ACHN (cell line): ENCODE results near the gene ARHGAP44.

Source experiments
- DNase-seq: peaks from one replicate; pipeline ENCODE4 v3.0.0-alpha.2; 2015
- in situ Hi-C: cut with HindIII; loops from 2 replicates; pipeline ENCODE4 v1.10.0; 2017; ENCODE audit warnings: low sequenced_read_pairs, low pct_ligation_motif_present, low pct_unique_long_range_greater_than_20kb

Gene ARHGAP44

DNA sequence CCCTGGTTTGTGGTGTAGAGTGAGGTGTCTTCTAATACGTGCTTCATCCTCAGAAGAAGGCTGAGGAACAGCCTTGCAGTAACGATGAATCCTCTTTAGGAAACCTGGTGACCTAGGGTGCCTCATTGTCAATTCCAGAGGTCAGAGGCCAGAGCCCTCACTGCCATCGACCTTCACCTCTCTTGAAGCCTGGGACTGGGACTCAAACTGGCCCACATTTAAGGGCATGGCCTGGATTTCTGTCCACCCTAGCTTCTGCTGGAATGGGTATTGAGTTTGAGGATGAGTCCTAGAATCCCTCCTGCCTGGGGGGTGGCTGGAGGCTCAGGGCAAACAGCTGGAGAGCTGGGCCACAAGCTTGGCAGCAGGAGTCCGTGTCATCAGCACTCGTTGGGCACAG lies 189.9 kb downstream of the ARHGAP44 start:
- DNase-seq: no peak
- in situ Hi-C loops: no loop called here

DNA sequence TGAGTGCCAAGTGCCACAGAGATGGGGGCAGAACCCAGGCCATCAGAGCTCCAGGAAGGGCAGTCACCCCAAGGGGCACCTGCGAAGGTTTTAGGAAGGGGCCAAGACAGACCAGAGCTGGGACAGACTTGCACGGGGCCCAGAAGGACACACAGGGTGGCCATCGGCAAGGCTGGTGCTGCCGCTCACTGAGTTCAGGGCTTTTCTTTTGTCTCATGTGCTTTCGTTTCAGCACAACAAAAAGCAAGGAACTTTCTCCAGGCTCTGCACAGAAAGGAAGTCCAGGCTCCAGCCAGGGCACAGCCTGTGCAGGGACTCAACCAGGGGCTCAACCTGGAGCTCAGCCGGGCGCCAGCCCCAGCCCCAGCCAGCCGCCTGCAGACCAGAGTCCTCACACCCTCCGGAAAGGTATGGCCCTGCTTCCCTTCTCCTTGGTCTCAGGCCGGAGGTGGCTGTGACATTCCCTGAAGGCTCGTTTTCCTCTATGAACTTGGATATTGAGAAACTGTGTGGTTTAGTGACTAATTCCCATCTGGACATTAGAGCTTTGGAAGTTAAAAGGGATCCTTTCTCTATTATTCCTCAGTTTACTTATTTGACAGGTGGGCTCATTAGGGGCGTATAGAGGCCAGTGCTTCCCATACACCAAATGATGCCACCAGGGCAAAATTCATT lies 190.7 kb downstream of the ARHGAP44 start:
- in situ Hi-C loops: no loop called here
- no peak for DNase-seq

DNA sequence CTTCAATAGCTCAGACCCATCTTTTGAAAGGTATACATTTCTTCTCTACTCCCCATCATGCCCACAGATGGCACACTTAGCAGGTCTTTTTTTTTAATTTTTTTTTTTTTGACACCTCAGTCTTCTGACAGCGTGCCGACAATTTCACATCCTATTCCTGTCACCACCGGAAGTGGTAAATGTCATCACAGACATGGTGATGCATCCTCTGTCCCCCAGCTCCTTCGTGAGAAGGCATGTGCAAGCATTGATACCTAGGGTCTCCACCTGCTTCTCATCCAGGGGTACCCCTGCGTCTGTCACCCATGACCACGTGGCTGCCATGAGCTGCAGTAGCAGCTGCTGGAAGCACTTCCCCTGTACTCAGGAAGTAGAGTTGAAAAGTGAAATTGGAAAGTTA lies 192.9 kb downstream of the ARHGAP44 start:
- in situ Hi-C loops: no loop called here
- no peak for DNase-seq

DNA sequence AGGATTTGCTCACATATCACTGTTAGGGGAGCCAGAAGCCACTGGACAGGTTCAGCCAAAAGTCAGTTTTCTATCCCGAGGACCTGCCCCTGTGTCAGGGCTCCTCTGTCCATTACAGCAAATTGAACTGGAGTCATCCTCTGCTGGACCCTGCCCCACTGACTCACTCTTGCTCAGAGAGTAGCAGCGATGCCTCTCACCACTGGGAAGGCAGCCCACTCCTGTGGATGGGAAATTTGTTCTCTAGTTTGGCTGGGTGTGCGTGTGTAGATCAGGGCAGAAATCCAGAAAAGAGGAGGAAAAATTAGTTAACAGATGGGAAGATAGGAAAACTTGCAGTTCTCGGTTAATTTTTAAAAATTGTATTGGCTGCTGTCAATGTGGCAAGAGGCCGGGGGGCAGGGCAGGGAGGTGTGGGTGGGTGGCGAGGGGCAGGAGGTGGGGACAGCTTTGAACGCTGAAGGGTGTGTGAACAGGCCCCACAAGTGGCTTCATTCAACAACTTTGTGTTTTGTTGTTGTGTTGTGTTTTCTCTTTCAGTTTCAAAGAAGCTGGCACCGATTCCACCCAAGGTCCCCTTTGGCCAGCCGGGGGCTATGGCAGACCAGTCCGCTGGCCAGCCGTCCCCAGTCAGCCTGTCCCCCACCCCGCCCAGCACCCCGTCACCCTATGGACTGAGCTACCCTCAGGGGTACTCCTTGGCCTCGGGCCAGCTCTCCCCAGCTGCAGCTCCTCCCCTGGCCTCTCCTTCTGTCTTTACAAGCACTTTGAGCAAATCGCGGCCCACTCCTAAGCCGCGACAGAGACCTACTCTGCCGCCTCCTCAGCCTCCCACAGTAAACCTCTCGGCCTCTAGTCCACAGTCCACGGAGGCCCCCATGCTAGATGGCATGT lies 194.9 kb downstream of the ARHGAP44 start:
- in situ Hi-C loops: no loop called here
- DNase-seq: peak; percentile 20

DNA sequence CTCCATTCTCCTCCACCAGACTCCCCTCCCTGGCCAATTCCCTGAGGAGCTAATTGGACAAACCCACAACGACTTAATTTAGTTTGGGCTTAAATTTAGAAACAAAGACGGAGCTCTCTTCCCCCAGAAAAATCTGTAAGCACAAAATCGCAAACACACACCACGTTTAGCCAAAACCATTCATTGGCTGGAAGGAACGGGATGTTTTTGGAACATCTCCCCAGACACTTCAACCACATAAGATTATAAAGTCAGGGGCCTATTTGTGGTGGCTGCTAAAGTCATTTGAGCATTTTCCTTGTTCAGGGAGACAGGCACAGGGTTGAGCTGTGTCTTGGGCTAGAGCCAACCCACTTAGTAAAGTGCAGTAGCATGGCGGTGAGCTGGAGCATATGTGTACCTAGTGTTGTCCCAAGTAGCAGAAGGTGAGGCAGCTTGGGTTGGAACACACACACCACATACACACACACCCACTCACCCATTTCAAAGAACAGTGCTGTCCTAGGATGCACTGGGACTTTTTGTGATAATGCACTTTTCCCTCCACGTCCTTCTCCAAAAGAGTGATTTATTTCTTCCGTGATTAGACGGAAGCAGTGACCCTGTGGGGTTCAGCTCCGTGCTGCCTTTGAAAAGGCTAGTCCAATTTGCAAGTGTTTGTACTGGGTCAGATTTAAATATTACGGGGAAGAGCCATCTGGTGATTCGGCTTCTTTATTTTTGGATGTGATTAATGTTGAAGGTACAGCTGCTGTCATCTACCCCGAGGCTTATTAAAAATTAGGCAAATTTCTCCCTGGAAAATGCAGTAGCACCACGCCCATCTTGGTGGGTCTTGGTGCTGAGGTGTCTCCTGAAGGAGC lies 196.4 kb downstream of the ARHGAP44 start:
- in situ Hi-C loops: no loop called here
- DNase-seq: no peak

DNA sequence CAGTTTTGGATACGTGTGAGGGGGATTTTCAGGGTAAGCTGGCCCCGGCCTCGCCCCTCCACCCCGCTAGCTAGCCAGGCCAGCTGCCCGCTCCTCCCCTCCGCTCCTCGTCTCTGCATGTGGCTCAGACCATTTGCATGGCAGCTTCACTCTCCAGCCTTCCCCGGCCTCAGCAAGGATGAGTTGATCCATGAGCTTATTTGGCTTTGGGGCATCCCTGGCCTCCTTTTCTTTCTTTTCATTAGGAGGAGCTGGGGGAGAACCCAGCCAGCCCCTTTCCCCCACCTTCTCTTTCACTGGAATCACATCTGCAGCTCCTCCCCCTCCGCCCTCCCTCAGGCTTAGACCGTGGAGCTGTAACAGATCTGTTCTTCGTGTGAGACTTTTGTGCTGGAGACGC lies 197.8 kb downstream of the ARHGAP44 start:
- in situ Hi-C loops: no loop called here
- DNase-seq: no peak

DNA sequence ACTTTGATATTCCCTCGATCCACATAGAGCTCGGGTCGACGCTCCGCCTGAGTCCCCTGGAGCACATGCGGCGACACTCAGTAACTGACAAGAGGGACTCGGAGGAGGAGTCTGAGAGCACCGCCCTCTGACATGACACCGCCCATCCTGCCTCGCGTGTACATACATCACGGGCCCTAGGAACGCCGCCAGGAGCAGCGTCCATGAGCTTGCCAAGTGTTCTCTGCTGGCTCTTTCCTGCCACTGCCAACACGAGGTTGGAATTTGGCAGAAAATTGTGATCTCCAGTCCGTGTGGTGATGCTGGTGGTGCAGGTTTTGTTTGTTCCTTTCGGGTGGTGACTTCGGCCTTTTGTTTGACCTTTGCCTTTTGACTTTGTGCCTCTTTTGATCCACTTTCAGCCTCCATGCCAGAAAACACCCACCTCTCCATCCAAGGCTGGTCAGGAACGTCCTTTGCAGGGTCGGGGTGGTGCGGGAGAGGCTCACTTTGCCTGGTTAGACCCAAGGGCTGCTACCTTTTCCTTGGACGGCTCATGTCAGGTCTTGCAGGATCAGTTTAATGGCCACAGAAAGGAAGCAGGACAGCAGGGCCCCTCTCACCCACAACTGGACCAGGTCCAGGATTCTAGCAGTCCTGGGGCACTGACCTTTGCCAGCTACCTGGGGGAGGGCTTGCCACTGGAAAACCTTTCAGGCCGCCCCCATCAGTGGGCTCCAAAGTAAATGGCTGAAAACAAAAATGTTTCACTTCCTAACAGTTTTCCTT lies 200.9 kb downstream of the ARHGAP44 start:
- no peak for DNase-seq
- in situ Hi-C loops: no loop called here

DNA sequence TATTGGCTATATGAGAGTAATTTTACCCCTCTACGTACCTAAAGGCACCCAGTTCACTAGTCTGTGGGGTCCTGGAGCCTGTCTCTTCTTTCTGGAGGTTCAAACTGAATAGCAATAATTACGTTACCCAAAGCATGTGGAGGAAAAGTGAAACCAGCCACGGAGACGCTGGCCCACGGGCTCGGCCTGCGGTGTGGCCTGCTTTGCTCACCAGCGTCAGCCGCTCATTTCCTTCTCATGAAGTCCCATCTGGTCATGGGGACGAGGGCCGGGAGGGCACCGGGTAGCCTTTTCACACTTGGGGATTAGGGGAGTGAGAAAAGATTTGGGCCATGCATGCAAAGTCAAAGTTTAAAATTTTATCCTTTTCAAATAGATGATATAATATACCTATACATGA lies 201.6 kb downstream of the ARHGAP44 start:
- in situ Hi-C loops: no loop called here
- DNase-seq: no peak

DNA sequence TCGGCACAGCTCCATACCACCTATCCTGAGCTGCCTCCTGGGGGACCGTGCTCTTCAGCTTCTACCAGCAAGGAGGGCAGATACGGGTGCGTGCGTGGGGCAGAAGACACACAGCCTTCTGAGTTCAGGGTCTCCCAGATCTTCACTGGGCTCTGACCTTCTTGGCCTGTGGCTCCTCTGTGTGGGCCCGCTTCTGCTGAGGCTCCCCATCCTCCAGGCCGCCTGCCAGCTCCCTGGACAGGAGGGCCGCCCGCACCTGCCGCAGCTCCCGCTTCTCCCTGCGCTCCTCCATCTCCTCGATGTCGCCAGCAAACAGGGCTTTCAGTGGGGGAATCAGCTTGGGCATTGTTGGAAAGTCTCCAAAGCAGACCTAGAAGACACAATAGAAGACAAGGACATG lies 203.4 kb downstream of the ARHGAP44 start:
- DNase-seq: no peak
- in situ Hi-C loops: no loop called here

DNA sequence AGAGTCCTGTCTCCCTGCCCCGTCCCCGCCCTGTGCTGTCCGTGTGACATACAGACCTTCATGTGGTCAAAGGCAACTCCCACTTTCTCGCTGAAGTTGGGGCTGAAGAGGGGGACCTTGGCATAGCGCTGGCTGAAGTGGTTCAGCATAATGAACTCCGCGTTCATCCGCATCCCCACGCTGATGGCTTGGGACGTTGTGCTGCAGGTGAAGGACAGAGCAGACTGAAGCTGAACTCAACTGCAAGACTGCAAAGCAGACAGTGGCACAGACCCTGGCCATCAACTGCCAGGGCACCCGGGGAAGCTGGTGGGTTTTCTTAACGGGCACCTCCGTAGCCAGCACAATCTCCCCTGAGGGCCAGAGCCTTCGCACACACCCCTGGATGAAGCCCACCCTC lies 204.3 kb downstream of the ARHGAP44 start:
- in situ Hi-C loops: no loop called here
- no peak for DNase-seq

DNA sequence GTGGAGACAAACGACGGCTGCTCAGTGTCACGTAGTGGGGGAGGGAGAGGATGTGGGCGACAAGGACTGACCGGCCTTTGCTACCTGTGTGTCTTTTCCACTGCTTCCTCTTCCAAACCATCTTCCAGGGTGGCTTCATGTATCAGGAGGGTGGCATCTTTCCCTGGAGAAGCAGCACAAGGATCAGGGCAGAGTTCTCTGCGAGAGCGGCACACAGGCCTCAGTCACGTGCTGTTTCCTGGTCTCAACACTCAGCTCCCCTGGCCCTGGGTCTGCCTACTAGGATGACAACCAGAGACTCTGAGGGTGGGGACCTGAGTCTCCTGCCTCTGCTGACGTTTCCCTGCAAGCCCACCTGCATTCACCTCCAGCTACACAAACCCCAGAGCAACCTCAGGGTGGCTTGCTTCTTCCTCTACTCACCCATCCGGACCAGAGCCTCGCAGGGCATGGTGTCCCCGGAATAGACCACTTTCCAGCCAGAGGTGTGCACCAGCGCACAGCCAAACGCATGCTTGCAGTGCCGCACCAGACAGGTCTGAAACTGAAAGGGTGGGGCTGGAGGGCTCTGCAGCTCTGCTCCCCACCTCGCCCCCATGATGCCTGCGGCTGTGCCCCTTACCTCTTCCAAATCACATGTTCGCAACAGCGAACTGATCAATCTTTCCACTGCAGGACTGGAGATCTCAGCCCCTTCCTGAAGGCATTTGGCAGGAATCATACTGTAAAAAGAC lies 205.2 kb downstream of the ARHGAP44 start:
- in situ Hi-C loops: no loop called here
- no peak for DNase-seq

DNA sequence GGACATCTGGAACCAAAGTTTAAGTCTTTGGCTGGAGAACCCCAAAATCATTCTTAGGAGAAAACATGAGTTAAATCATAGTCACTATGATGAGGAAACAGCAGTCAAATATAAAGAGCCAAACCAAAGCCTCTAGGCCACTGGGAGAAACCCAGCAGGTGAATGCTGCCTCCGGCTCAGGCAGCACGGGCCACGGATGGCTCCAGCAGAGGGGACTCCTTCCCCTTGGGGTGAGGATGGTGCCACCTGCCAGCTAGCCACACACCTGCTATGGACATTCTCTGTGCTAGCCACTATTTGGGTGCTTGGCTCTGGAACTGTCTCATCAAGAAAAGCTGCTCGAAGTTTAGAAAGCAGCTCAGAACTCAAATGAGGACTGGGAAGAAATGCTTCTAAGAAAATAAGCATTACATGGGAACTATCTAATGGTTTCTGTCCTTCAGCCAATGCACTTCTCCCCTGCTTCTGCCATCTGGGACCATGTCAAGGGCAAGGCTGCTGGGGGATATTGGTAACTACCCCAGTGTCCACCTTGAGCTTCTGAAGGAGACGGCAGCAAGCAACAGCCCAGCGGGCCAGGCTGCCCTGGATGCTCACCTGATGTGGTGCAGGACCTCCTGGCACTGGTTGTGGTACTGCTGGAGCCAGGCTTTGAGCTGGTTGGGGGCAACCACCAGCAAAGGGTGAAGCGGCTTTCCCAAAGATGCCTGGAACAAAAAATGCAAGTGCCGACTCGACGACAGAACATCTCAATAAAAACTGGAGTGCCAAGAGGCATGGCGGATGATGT lies 206.0 kb downstream of the ARHGAP44 start:
- in situ Hi-C loops: no loop called here
- no peak for DNase-seq

DNA sequence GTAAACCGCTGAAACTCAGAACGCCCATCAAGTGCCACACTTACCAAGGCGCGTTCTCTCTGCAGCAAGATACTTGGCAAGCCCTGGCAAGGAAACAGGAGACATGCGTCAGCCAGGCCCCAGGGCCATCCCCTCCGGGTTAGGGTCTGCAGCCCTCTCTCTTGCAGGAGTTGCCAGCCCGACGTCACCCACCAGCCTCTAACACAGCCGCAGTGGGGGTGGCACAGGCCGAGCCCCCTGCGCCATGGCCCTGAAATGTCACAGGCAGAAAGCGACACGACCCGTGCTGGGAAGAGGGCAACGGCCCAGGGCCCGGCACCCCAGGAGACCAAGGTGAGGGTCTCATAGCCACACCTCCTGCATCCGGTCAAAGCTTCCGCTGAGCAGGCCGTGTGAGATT lies 206.6 kb downstream of the ARHGAP44 start:
- DNase-seq: no peak
- in situ Hi-C loops: no loop called here

DNA sequence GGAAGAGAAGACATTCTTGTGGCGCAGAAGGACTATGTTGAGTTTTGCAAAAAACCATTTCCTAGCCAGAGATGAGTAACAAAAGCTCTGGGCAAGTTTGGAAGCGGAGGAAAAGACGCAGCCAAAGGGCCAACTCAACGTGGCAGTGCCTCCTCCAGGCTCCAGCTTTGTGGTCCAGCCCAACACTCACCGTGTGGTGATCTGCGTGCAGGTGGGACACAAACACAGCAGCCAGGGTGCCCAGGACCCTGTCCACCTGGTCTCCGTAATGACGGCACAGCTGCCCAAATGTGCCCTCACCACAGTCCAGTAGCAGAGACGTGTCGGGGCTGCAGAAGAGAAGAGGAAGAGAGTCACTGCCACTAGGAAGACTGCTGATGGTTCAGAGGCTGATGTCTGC lies 207.1 kb downstream of the ARHGAP44 start:
- in situ Hi-C loops: no loop called here
- no peak for DNase-seq

DNA sequence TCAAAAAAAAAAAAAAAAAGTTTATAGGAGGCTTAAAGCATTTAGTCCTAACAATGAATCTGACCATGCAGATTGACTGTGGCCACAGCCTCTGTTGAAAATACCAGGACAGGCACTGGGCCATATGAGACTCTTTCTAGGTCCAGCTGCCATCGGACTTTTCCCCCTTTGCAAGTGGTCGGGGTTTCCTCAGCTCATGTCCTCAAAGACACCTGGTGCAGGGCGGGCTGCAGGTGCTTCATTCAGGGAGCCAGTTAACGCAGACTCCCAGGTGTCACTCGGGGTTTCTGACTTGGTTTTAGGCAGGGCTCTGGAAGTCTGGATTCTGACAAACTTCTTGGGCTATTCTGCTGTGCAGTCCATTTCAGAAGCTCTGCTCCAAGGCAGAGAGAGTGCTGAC lies 207.6 kb downstream of the ARHGAP44 start:
- DNase-seq: no peak
- in situ Hi-C loops: no loop called here

DNA sequence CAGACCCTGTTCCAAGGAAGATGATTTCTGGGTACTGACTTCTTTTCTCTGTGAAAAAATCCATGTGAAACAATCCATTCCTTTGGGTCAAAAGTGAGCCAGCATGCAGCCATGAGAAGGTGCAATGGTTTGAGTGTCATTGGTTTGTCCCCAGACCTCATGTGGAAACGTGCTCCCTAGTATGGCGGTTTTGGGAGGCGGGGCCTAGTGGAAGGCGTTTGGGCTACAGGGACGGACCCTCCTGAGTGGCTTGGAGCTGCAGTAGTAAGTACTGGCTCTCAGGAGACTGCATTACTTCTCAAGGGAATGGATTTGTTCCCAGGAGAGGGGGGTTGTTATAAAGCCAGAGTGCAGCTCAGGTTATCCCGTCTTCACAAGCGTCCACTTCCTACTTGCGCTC lies 209.2 kb downstream of the ARHGAP44 start:
- DNase-seq: no peak
- in situ Hi-C loops: no loop called here

DNA sequence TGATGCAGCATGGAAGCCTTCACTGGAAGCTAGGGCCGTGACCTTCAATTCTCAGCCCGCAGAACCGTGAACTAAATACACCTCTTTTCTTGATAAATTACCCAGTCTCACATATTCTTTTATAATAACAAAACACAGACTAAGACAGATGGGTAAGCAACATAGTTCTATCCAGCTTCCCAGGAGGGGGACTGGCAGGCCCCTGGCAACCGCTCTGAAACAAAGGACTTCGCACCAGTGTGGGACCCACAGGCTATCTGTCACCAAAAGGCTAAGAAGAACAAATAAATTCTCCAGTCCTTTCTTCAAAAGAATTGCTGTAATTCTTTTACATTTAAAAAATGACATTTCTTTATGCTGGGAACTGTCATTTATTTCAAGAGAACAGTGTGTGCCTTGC lies 209.6 kb downstream of the ARHGAP44 start:
- in situ Hi-C loops: no loop called here

More for the DNA sequence above, 209.6 kb downstream of the ARHGAP44 start:
- DNase-seq: no peak
